Measurements from ENCODE around the gene CD58. TPM values are rescaled to one million over a fixed set of nuclear protein-coding genes. Genes with fewer than 3 reads are reported as not detected.

CD58 gene
- total and polyA plus RNA-seq, 9 of the 15 experiments (the other 6 are each of a cell fraction or from before 2014, with no cell fraction given), result 18.1 to 113 (median 37.4) TPM

- TF ChIP-seq HEY1 (CRISPR knock-in tag; IDR thresholded peaks at IDR 0.05; ENCODE audit: borderline replicate concordance) (no peak), CEBPB (tag; IDR thresholded peaks at IDR 0.05) (no peak), ZNF395 (CRISPR knock-in tag; IDR thresholded peaks at IDR 0.05) (0 out of 2 replicates have a peak, but pooled peaks have one; percentile 61), ZNF655 (CRISPR knock-in tag; IDR thresholded peaks at IDR 0.05) (no peak), HMG20A (CRISPR knock-in tag; conservative IDR thresholded peaks at IDR 0.05) (no peak), ZBTB2 (IDR thresholded peaks at IDR 0.05) (peak; percentile 83), ZNF398 (CRISPR knock-in tag; IDR thresholded peaks at IDR 0.05) (no peak), ZNF316 (IDR thresholded peaks at IDR 0.05) (no peak), PYGO2 (tag; IDR thresholded peaks at IDR 0.05) (no peak), MEIS2 (IDR thresholded peaks at IDR 0.05; ENCODE audit: partially characterized antibody) (no peak), ZFPM2 (CRISPR knock-in tag; IDR thresholded peaks at IDR 0.05) (no peak), ERF (CRISPR knock-in tag; IDR thresholded peaks at IDR 0.05) (0 out of 2 replicates have a peak, but pooled peaks have one; percentile 25), TEAD4 (IDR thresholded peaks at IDR 0.05; ENCODE audit: low read length) (0 out of 2 replicates have a peak, but pooled peaks have one; percentile 51), TEAD4 (CRISPR knock-in tag; IDR thresholded peaks at IDR 0.05; ENCODE audit: borderline replicate concordance) (no peak), DLX4 (CRISPR knock-in tag; IDR thresholded peaks at IDR 0.05) (no peak), ARID4B (CRISPR knock-in tag; IDR thresholded peaks at IDR 0.05) (no peak), SPI1 (IDR thresholded peaks at IDR 0.05; ENCODE audit: borderline replicate concordance, low read depth, low read length) (no peak)
Observed at GRCh38 chr1:116556289-116557006, 14.4 kb downstream of the CD58 start (continued).
